Activated B cell treated with CpG ODN at 0.5 μM for 24 hours (primary cell): ENCODE measurements around the gene PDE4B. TPM values are rescaled to one million over a fixed set of nuclear protein-coding genes. Genes with fewer than 3 reads are reported as not detected.

Source experiments
- ATAC-seq: fragments of 200-7000 bp; cut with Tn5 transposase; one replicate; pipeline ENCODE4 v1.10.0; 2021; ENCODE audit warnings: low read depth, mild to moderate bottlenecking, moderate library complexity
- CTCF ChIA-PET: fragments of 350-600 bp; sonication (Branson Sonifier 250); formaldehyde crosslinking; loops from one replicate; lab custom pipeline; 2021; ENCODE audit warnings: antibody characterized with exemption; lab: Charles Lee
- POLR2A ChIA-PET: fragments of 350-600 bp; sonication (Branson Sonifier 250); formaldehyde crosslinking; loops from one replicate; lab custom pipeline; 2021; ENCODE audit warnings: antibody characterized with exemption; lab: Charles Lee
- DNase-seq: peaks from one replicate; pipeline ENCODE4 v3.0.0; 2022
- H3K27ac Mint-ChIP-seq: one replicate; pipeline ENCODE4 v1.8.0; 2020; ENCODE audit warnings: mixed read lengths
- H3K27me3 Mint-ChIP-seq: one replicate; pipeline ENCODE4 v1.8.0; 2021; ENCODE audit warnings: mixed read lengths
- H3K36me3 Mint-ChIP-seq: one replicate; pipeline ENCODE4 v1.8.0; 2021; ENCODE audit warnings: low read depth, mixed read lengths
- H3K4me1 Mint-ChIP-seq: one replicate; pipeline ENCODE4 v1.8.0; 2021; ENCODE audit warnings: mixed read lengths
- H3K4me3 Mint-ChIP-seq: one replicate; pipeline ENCODE4 v1.8.0; 2020; ENCODE audit warnings: mild to moderate bottlenecking, mixed read lengths
- H3K9me3 Mint-ChIP-seq: one replicate; pipeline ENCODE4 v1.8.0; 2020; ENCODE audit warnings: mixed read lengths
- intact Hi-C: fragments of 100-400 bp; cut with micrococcal nuclease; formaldehyde crosslinking; loops from one replicate; pipeline ENCODE4 v1.15.1; 2024
- total RNA-seq: library from RNA; stranded (reverse); gene quantifications from 2 replicates; pipeline ENCODE4 v1.2.3, GENCODE V29; 2022
- TF ChIP-seq, protein P1 (sequence below): fragments of 200-600 bp; IDR thresholded peaks from one replicate; pipeline ENCODE4 v1.8.0; 2022; ENCODE audit warnings: antibody characterized with exemption, mild to moderate bottlenecking

The PDE4B gene
- total RNA-seq, 1 donor from 2014 or later = 84.1 TPM

GRCh38 chr1:65991694-65992093, 199.0 kb downstream of the PDE4B start:
- no peak for ATAC-seq
- intact Hi-C loops = no loop called here
- ChIA-PET POLR2A (no interaction called here), CTCF (no interaction called here)
- no peaks in the 10 kb centered on the region for H3K4me1 Mint-ChIP-seq
- no peak overlapping the region for H3K27ac Mint-ChIP-seq
- TF ChIP-seq, protein P1, sequence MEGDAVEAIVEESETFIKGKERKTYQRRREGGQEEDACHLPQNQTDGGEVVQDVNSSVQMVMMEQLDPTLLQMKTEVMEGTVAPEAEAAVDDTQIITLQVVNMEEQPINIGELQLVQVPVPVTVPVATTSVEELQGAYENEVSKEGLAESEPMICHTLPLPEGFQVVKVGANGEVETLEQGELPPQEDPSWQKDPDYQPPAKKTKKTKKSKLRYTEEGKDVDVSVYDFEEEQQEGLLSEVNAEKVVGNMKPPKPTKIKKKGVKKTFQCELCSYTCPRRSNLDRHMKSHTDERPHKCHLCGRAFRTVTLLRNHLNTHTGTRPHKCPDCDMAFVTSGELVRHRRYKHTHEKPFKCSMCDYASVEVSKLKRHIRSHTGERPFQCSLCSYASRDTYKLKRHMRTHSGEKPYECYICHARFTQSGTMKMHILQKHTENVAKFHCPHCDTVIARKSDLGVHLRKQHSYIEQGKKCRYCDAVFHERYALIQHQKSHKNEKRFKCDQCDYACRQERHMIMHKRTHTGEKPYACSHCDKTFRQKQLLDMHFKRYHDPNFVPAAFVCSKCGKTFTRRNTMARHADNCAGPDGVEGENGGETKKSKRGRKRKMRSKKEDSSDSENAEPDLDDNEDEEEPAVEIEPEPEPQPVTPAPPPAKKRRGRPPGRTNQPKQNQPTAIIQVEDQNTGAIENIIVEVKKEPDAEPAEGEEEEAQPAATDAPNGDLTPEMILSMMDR = no peak
- no peak for DNase-seq
- no peaks in the 10 kb centered on the region for H3K36me3 Mint-ChIP-seq
- H3K9me3 Mint-ChIP-seq = no peaks in the 10 kb centered on the region
- peaks cover 3% of the 10 kb centered on the region for H3K27me3 Mint-ChIP-seq
- no peak overlapping the region for H3K4me3 Mint-ChIP-seq

DNA sequence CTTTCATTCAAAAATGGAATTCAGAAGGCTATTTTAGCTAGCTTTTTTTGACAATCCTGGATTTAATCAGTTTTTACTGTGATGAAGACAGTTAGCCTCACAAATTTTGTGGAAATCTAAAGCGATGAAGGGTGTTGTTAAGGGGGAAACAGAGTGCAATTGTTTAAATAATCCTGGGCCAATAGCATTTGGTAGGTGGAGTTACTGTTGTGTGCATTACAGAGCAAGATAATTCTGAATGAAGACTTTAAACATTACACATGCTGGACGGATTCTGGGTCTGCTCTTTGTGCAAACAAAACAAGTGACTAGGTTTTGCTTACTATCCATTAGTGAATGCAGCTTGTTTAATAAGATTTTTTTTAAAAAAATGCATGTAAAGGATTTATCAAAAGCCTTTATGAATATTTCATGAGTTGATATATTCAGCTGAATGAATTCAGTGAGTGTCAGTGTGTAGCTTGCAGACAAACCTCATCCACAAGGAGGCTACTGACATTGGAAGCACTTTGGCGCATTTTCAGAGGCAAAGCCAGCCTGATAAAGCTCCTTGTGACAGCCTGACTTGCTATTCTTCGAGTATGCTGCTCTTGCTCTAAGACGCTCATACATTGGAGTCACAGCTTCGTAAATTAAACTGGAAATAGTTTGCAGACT, 199.6 kb downstream of the PDE4B start:
- ATAC-seq = no peak
- no peaks in the 10 kb centered on the region for H3K9me3 Mint-ChIP-seq
- intact Hi-C loops = no loop called here
- no peaks in the 10 kb centered on the region for H3K4me1 Mint-ChIP-seq
- H3K27me3 Mint-ChIP-seq = peaks cover 3% of the 10 kb centered on the region
- H3K36me3 Mint-ChIP-seq = no peaks in the 10 kb centered on the region
- ChIA-PET CTCF (no interaction called here), POLR2A (no interaction called here)
- no peak overlapping the region for H3K4me3 Mint-ChIP-seq
- H3K27ac Mint-ChIP-seq = no peak overlapping the region
- TF ChIP-seq, protein P1 = no peak
- no peak for DNase-seq

GRCh38 chr1:65992831-65993271, 200.2 kb downstream of the PDE4B start:
- no peak overlapping the region for H3K27ac Mint-ChIP-seq
- intact Hi-C loops = no loop called here
- TF ChIP-seq, protein P1 = no peak
- no peaks in the 10 kb centered on the region for H3K9me3 Mint-ChIP-seq
- no peaks in the 10 kb centered on the region for H3K4me1 Mint-ChIP-seq
- DNase-seq = no peak
- ChIA-PET CTCF (no interaction called here), POLR2A (no interaction called here)
- no peak for ATAC-seq
- H3K27me3 Mint-ChIP-seq = peaks cover 3% of the 10 kb centered on the region
- no peaks in the 10 kb centered on the region for H3K36me3 Mint-ChIP-seq
- H3K4me3 Mint-ChIP-seq = no peak overlapping the region

GRCh38 chr1:65994223-65994622, 201.5 kb downstream of the PDE4B start:
- intact Hi-C loops = no loop called here
- DNase-seq (no peak), ATAC-seq (no peak)
- CTCF ChIA-PET = interaction anchor here (1.1 kb wide), 1 partner anchor 8 kb away, joined by 3 read pairs; no protein-coding TSS in a partner anchor
- H3K27me3 Mint-ChIP-seq = peaks cover 3% of the 10 kb centered on the region
- POLR2A ChIA-PET = no interaction called here
- H3K36me3 Mint-ChIP-seq = no peaks in the 10 kb centered on the region
- H3K27ac Mint-ChIP-seq = no peak overlapping the region
- H3K4me3 Mint-ChIP-seq = no peak overlapping the region
- no peaks in the 10 kb centered on the region for H3K9me3 Mint-ChIP-seq
- TF ChIP-seq, protein P1 = no peak
- H3K4me1 Mint-ChIP-seq = no peaks in the 10 kb centered on the region

GRCh38 chr1:65995336-65995735, 202.6 kb downstream of the PDE4B start:
- H3K27ac Mint-ChIP-seq = no peak overlapping the region
- ATAC-seq (no peak), DNase-seq (no peak)
- POLR2A ChIA-PET = no interaction called here
- intact Hi-C loops = no loop called here
- H3K9me3 Mint-ChIP-seq = no peaks in the 10 kb centered on the region
- no peaks in the 10 kb centered on the region for H3K36me3 Mint-ChIP-seq
- H3K4me3 Mint-ChIP-seq = no peak overlapping the region
- peaks cover 3% of the 10 kb centered on the region for H3K27me3 Mint-ChIP-seq
- H3K4me1 Mint-ChIP-seq = no peaks in the 10 kb centered on the region
- CTCF ChIA-PET = no interaction called here
- TF ChIP-seq, protein P1 = no peak
